Gastroesophageal sphincter (tissue), 4 donors: Measurements from ENCODE around the gene RNF175. TPM values are rescaled to one million over a fixed set of nuclear protein-coding genes. Genes with fewer than 3 reads are reported as not detected.

Experiments
- ATAC-seq: fragments of 150-250 bp; one replicate; pipeline ENCODE4 v1.9.1; 2016; ENCODE audit warnings: mild to moderate bottlenecking, moderate library complexity
- H3K27ac ChIP-seq, 4 donors: fragments of 200-600 bp; sonication (generic) in 3 of 4; 1 replicate in 3 of 4; 2 replicates in 1 of 4; pipeline ENCODE4 v1.5.1; 2016 to 2019
- H3K27me3 ChIP-seq: fragments of 200-600 bp; sonication (generic); one replicate; pipeline ENCODE4 v1.5.1; 2019
- H3K36me3 ChIP-seq, 2 donors: fragments of 200-600 bp; sonication (generic); one replicate each; pipeline ENCODE4 v1.5.1; 2019; ENCODE audit warnings: control low read depth in 1 of 2
- H3K4me1 ChIP-seq, 3 donors: fragments of 200-600 bp; sonication (generic); 1 replicate in 2 of 3; 2 replicates in 1 of 3; pipeline ENCODE4 v1.5.1; 2016 to 2019; ENCODE audit warnings: control low read depth in 2 of 3
- H3K4me3 ChIP-seq, 2 donors: fragments of 200-600 bp; sonication (generic); one replicate each; pipeline ENCODE4 v1.5.1; 2019; ENCODE audit warnings: mild to moderate bottlenecking in 1 of 2, moderate library complexity in 1 of 2
- H3K9me3 ChIP-seq, 3 donors: fragments of 200-600 bp; sonication (generic); one replicate each; pipeline ENCODE4 v1.5.1; 2017 to 2019; ENCODE audit warnings: control low read depth in 2 of 3
- CTCF ChIP-seq, 4 experiments: fragments of 200-600 bp in 2 of 4; fragments of 450-650 bp in 2 of 4; sonication (generic) in 1 of 4; IDR thresholded peaks; one replicate each; pipeline ENCODE4 v1.5.1; 2017 to 2019; ENCODE audit warnings: antibody characterized with exemption in 4 of 4, mild to moderate bottlenecking in 2 of 4, moderate library complexity in 2 of 4
- EP300 ChIP-seq: sonication (generic); formaldehyde crosslinking; IDR thresholded peaks from one replicate; pipeline ENCODE4 v1.6.1; 2017; ENCODE audit warnings: antibody characterized with exemption, mild to moderate bottlenecking
- POLR2A ChIP-seq, 2 donors: fragments of 450-650 bp; IDR thresholded peaks; one replicate each; pipeline ENCODE4 v1.6.1; 2017; ENCODE audit warnings: antibody characterized with exemption in 2 of 2, mild to moderate bottlenecking in 2 of 2, moderate library complexity in 1 of 2
- POLR2AphosphoS5 ChIP-seq: sonication (generic); formaldehyde crosslinking; IDR thresholded peaks from one replicate; pipeline ENCODE4 v1.6.1; 2017; ENCODE audit warnings: antibody characterized with exemption
- WGBS, 2 donors: methylation state at CpG; one replicate each; pipeline ENCODE4 v1.1.5; 2018; ENCODE audit warnings: low coverage in 1 of 2; 5-methylcytosine and 5-hydroxymethylcytosine counted together
- total RNA-seq, 4 donors: library from RNA; depleted of rRNA; stranded (reverse); fragments of >200 nt; gene quantifications; one replicate each; pipeline ENCODE4 v1.1.0, GENCODE V29; 2016

The RNF175 gene
- total RNA-seq: under 1 TPM in 3 of 4 donors, not detected in 1; 0.16 to 0.89 (median 0.67) TPM

- Histone ChIP-seq H3K36me3 (no peaks in the 10 kb centered on the region), H3K9me3 (peaks cover 0 to 6% (median 0%) of the 10 kb centered on the region in 3 donors), H3K27me3 (peaks cover 31% of the 10 kb centered on the region), H3K4me1 (peaks cover 0 to 15% (median 6%) of the 10 kb centered on the region in 3 donors), H3K4me3 (peak within 1 kb of the TSS; percentile 39 to 63), H3K27ac (no peak within 1 kb of the TSS)
- ATAC-seq: peak; percentile 55
- WGBS, 2 donors: 12 to 23% methylated on average over 3 to 11 of the region's 76 CpGs
- TF ChIP-seq CTCF (IDR thresholded peaks at IDR 0.05): no peak
- no peak for TF ChIP-seq POLR2A (IDR thresholded peaks at IDR 0.05)
- no peak for TF ChIP-seq EP300
- TF ChIP-seq POLR2AphosphoS5: no peak
Measured at GRCh38 chr4:153759407-153760316, at the start of gene RNF175. Gene RNF175, minus strand, starts transcription at chr4:153760024. Its CDS starts 162 bp downstream, at chr4:153759862.

GRCh38 chr4:153809307-153809706 is 49.5 kb upstream of the RNF175 start:
- no peak overlapping the region for H3K4me3 ChIP-seq
- H3K27ac ChIP-seq: no peak overlapping the region
- no peaks in the 10 kb centered on the region for H3K9me3 ChIP-seq
- H3K36me3 ChIP-seq: no peaks in the 10 kb centered on the region
- ATAC-seq: no peak
- H3K27me3 ChIP-seq: no peaks in the 10 kb centered on the region
- no peak for TF ChIP-seq POLR2A (IDR thresholded peaks at IDR 0.05)
- no peak for TF ChIP-seq CTCF (IDR thresholded peaks at IDR 0.05)
- TF ChIP-seq POLR2AphosphoS5: no peak
- TF ChIP-seq EP300: no peak
- no peaks in the 10 kb centered on the region for H3K4me1 ChIP-seq

- no peak overlapping the region for H3K27ac ChIP-seq
- TF ChIP-seq EP300: no peak
- TF ChIP-seq POLR2A (IDR thresholded peaks at IDR 0.05): no peak
- no peak for TF ChIP-seq CTCF (IDR thresholded peaks at IDR 0.05)
- TF ChIP-seq POLR2AphosphoS5: no peak
- 75% methylated on average over 1 of the region's 1 CpG; no CpG with 5 or more reads in 1 of the 2 donors for WGBS, 2 donors
- no peaks in the 10 kb centered on the region for H3K9me3 ChIP-seq
- no peak overlapping the region for H3K4me3 ChIP-seq
- H3K27me3 ChIP-seq: no peaks in the 10 kb centered on the region
- no peaks in the 10 kb centered on the region for H3K4me1 ChIP-seq
- no peaks in the 10 kb centered on the region for H3K36me3 ChIP-seq
- no peak for ATAC-seq
Measured at GRCh38 chr4:153808175-153808574, 48.4 kb upstream of the RNF175 start.

- no peak overlapping the region for H3K27ac ChIP-seq
- H3K36me3 ChIP-seq: no peaks in the 10 kb centered on the region
- 98% methylated on average over 5 of the region's 30 CpGs; no CpG with 5 or more reads in 1 of the 2 donors for WGBS, 2 donors
- TF ChIP-seq POLR2A (IDR thresholded peaks at IDR 0.05) (no peak), CTCF (IDR thresholded peaks at IDR 0.05) (no peak), EP300 (no peak), POLR2AphosphoS5 (no peak)
- no peaks in the 10 kb centered on the region for H3K9me3 ChIP-seq
- H3K27me3 ChIP-seq: no peaks in the 10 kb centered on the region
- no peak overlapping the region for H3K4me3 ChIP-seq
- no peak for ATAC-seq
- no peaks in the 10 kb centered on the region for H3K4me1 ChIP-seq
Measured at GRCh38 chr4:153806073-153806472, 46.2 kb upstream of the RNF175 start.

GRCh38 chr4:153804722-153805121 is 44.9 kb upstream of the RNF175 start:
- no peaks in the 10 kb centered on the region for H3K36me3 ChIP-seq
- no peaks in the 10 kb centered on the region for H3K4me1 ChIP-seq
- no peaks in the 10 kb centered on the region for H3K27me3 ChIP-seq
- H3K9me3 ChIP-seq: no peaks in the 10 kb centered on the region
- H3K27ac ChIP-seq: no peak overlapping the region
- 36 to 58% methylated on average over 2 of the region's 3 CpGs for WGBS, 2 donors
- ATAC-seq: no peak
- H3K4me3 ChIP-seq: no peak overlapping the region
- TF ChIP-seq EP300: no peak
- TF ChIP-seq POLR2AphosphoS5: no peak
- no peak for TF ChIP-seq POLR2A (IDR thresholded peaks at IDR 0.05)
- TF ChIP-seq CTCF (IDR thresholded peaks at IDR 0.05): no peak
